HepG2 (cell line): ENCODE measurements around the gene ENO2. TPM values are rescaled to one million over a fixed set of nuclear protein-coding genes. Genes with fewer than 3 reads are reported as not detected.

ENCODE experiments used
- FLYWCH1 ChIP-seq: sonication (generic); formaldehyde crosslinking; IDR thresholded peaks from 2 replicates; pipeline ENCODE4 v1.8.1; 2023; ENCODE audit warnings: mild to moderate bottlenecking, missing genetic modification reagents
- FOXA1 ChIP-seq, 2 experiments: fragments of 450-650 bp in 1 of 2; sonication (generic) in 1 of 2; formaldehyde crosslinking in 1 of 2; IDR thresholded peaks; 2 replicates each; pipeline versions ENCODE4 v1.4.0 to v1.6.1; 2016 to 2020; ENCODE audit warnings: missing genetic modification reagents in 1 of 2
- GLI4 ChIP-seq: sonication (generic); formaldehyde crosslinking; IDR thresholded peaks from 2 replicates; pipeline ENCODE4 v1.5.1; 2020; ENCODE audit warnings: missing genetic modification reagents, mild to moderate bottlenecking, moderate library complexity, borderline replicate concordance
- HINFP ChIP-seq: sonication (generic); formaldehyde crosslinking; IDR thresholded peaks from 2 replicates; pipeline ENCODE4 v1.4.0; 2020; ENCODE audit warnings: low read depth, mild to moderate bottlenecking, missing genetic modification reagents
- HMGA1 ChIP-seq: sonication (generic); formaldehyde crosslinking; conservative IDR thresholded peaks from 2 replicates; pipeline ENCODE4 v1.4.0; 2020; ENCODE audit warnings: missing genetic modification reagents
- HNRNPH1 ChIP-seq: fragments of 200-400 bp; formaldehyde crosslinking; optimal IDR thresholded peaks from 2 replicates; pipeline ENCODE3; 2017; ENCODE audit warnings: mild to moderate bottlenecking, low read depth, low read length
- HNRNPK ChIP-seq: fragments of 200-400 bp; formaldehyde crosslinking; IDR thresholded peaks from 2 replicates; pipeline ENCODE4 v1.6.1; 2018; ENCODE audit warnings: low read length, low read depth, moderate library complexity, mild to moderate bottlenecking; ENCODE audit not compliant: poor library complexity, severe bottlenecking
- KLF11 ChIP-seq: IDR thresholded peaks from 2 replicates; pipeline ENCODE4 v1.6.1; 2016; ENCODE audit warnings: missing compliant biosample characterization
- RXRA ChIP-seq: sonication (generic); formaldehyde crosslinking; IDR thresholded peaks from 2 replicates; pipeline ENCODE4 v1.5.1; 2020; ENCODE audit warnings: missing genetic modification reagents
- SOX13 ChIP-seq, 3 experiments: fragments of 450-650 bp in 1 of 3; sonication (generic) in 1 of 3; formaldehyde crosslinking in 1 of 3; IDR thresholded peaks in 2 of 3; conservative IDR thresholded peaks in 1 of 3; 2 replicates each; pipeline versions ENCODE4 v1.5.0 to v1.6.1; 2016 to 2020; ENCODE audit warnings: antibody characterized with exemption in 1 of 3, mild to moderate bottlenecking in 1 of 3, missing compliant biosample characterization in 1 of 3, missing genetic modification reagents in 1 of 3, moderate library complexity in 1 of 3
- TIGD3 ChIP-seq: sonication (generic); formaldehyde crosslinking; IDR thresholded peaks from 2 replicates; pipeline ENCODE4 v1.5.1; 2020; ENCODE audit warnings: mild to moderate bottlenecking, missing genetic modification reagents, borderline replicate concordance
- ZFP62 ChIP-seq: sonication (generic); formaldehyde crosslinking; IDR thresholded peaks from 2 replicates; pipeline ENCODE4 v1.4.0; 2020; ENCODE audit warnings: missing genetic modification reagents
- ZKSCAN5 ChIP-seq: sonication (generic); formaldehyde crosslinking; IDR thresholded peaks from 2 replicates; pipeline ENCODE4 v1.5.1; 2020; ENCODE audit warnings: mild to moderate bottlenecking, missing genetic modification reagents
- ZMYM4 ChIP-seq: sonication (generic); formaldehyde crosslinking; IDR thresholded peaks from 2 replicates; pipeline ENCODE4 v1.8.1; 2023; ENCODE audit warnings: mild to moderate bottlenecking, missing genetic modification reagents
- ZNF256 ChIP-seq: sonication (generic); formaldehyde crosslinking; conservative IDR thresholded peaks from 2 replicates; pipeline ENCODE4 v1.4.0; 2020; ENCODE audit warnings: missing genetic modification reagents
- ZNF260 ChIP-seq: sonication (generic); formaldehyde crosslinking; IDR thresholded peaks from 2 replicates; pipeline ENCODE4 v1.4.0; 2020; ENCODE audit warnings: missing genetic modification reagents, low read depth, mild to moderate bottlenecking, borderline replicate concordance
- ZNF280B ChIP-seq: sonication (generic); formaldehyde crosslinking; IDR thresholded peaks from 2 replicates; pipeline ENCODE4 v1.5.0; 2020; ENCODE audit warnings: missing genetic modification reagents, mild to moderate bottlenecking, borderline replicate concordance
- ZNF567 ChIP-seq: sonication (generic); formaldehyde crosslinking; IDR thresholded peaks from 2 replicates; pipeline ENCODE4 v1.8.1; 2023; ENCODE audit warnings: mild to moderate bottlenecking, missing genetic modification reagents, borderline replicate concordance
- ZNF737 ChIP-seq: sonication (generic); formaldehyde crosslinking; IDR thresholded peaks from 2 replicates; pipeline ENCODE4 v1.5.0; 2020; ENCODE audit warnings: missing genetic modification reagents, mild to moderate bottlenecking, borderline replicate concordance
- ZNF883 ChIP-seq: sonication (generic); formaldehyde crosslinking; IDR thresholded peaks from 2 replicates; pipeline ENCODE4 v1.5.1; 2020; ENCODE audit warnings: mild to moderate bottlenecking, missing genetic modification reagents; ENCODE audit errors: not compliant biosample characterization
- ZUFSP ChIP-seq: sonication (generic); formaldehyde crosslinking; IDR thresholded peaks from 2 replicates; pipeline ENCODE4 v1.9.0; 2021; ENCODE audit warnings: missing genetic modification reagents, mild to moderate bottlenecking, borderline replicate concordance
- polyA plus RNA-seq, 8 experiments: library from polyadenylated mRNA; depleted of rRNA in 3 of 8; stranded (reverse) in 7 of 8; unstranded in 1 of 8; fragments of >200 nt; fragmentation: Illumina TruSeq in 4 of 8; extraction: Trizol in 4 of 8; gene quantifications; 2 replicates each; pipeline versions ENCODE4 v1.2.1 to v1.2.3, GENCODE V29; 2011 to 2016; ENCODE audit warnings: low read depth in 4 of 8, missing spikeins in 1 of 8, mixed read lengths in 1 of 8; ENCODE audit not compliant: insufficient read depth in 1 of 8
- total RNA-seq, 5 experiments: library from RNA; depleted of rRNA; stranded (reverse); fragments of >200 nt; fragmentation: Illumina TruSeq; extraction: Trizol; gene quantifications; 2 replicates each; pipeline ENCODE4 v1.2.3, GENCODE V29; 2016; ENCODE audit warnings: low read depth in 1 of 5

ENO2 gene
- total and polyA plus RNA-seq, 2 of the 13 experiments (the other 11 are each of a cell fraction or from before 2014, with no cell fraction given) = 19.3 to 136 TPM

GRCh38 chr12:6867413-6868210 lies 46.8 kb upstream of the ENO2 start, which contains the start of gene TPI1 (continued):
- TF ChIP-seq SOX13 (IDR thresholded peaks at IDR 0.05) = 0 out of 2 replicates have a peak, but pooled peaks have one; percentile 23
- no peak; a peak in 1 of 4 replicates for TF ChIP-seq SOX13 (CRISPR knock-in tag; conservative IDR thresholded peaks at IDR 0.05 in 1 of 2, IDR thresholded peaks at IDR 0.05 in 1 of 2)
- TF ChIP-seq ZNF567 (CRISPR knock-in tag) = no peak
- TF ChIP-seq ZFP62 (CRISPR knock-in tag) = no peak
- TF ChIP-seq HINFP (CRISPR knock-in tag) = no peak
- TF ChIP-seq TIGD3 (CRISPR knock-in tag) = no peak
- no peak for TF ChIP-seq HMGA1 (CRISPR knock-in tag)
- TF ChIP-seq GLI4 = 0 out of 2 replicates have a peak, but pooled peaks have one; percentile 69
- TF ChIP-seq RXRA (CRISPR knock-in tag) = peak; percentile 24
- TF ChIP-seq ZUFSP (CRISPR knock-in tag) = no peak
- no peak for TF ChIP-seq ZKSCAN5 (CRISPR knock-in tag)
- no peak for TF ChIP-seq ZNF737 (CRISPR knock-in tag)
- peak; percentile 57; the same call in 1 of the 2 replicates for TF ChIP-seq KLF11 (CRISPR knock-in tag)
- 0 out of 2 replicates have a peak, but pooled peaks have one; percentile 37 for TF ChIP-seq ZNF280B (CRISPR knock-in tag)
- TF ChIP-seq FLYWCH1 (CRISPR knock-in tag) = no peak
- TF ChIP-seq ZNF256 = 0 out of 2 replicates have a peak, but pooled peaks have one; percentile 10
- TF ChIP-seq ZNF883 (CRISPR knock-in tag) = peak; percentile 69
- TF ChIP-seq HNRNPH1 = no peak
- TF ChIP-seq FOXA1 (IDR thresholded peaks at IDR 0.05) = no peak
- TF ChIP-seq FOXA1 (CRISPR knock-in tag; IDR thresholded peaks at IDR 0.05) = no peak
- peak; percentile 42 for TF ChIP-seq HNRNPK
- peak; percentile 55; the same call in 1 of the 2 replicates for TF ChIP-seq ZMYM4 (CRISPR knock-in tag)
- no peak for TF ChIP-seq ZNF260 (CRISPR knock-in tag)
